Thymus (tissue), 11 donors: ENCODE measurements around the gene PDE9A. TPM values are rescaled to one million over a fixed set of nuclear protein-coding genes. Genes with fewer than 3 reads are reported as not detected.

ENCODE experiments used
- DNase-seq, 9 donors: peaks; one replicate each; pipeline ENCODE4 v3.0.0-alpha.2; 2013; ENCODE audit warnings: low spot score in 9 of 9, low read depth in 6 of 9, missing footprints in 1 of 9
- H3K27ac ChIP-seq, 2 donors: one replicate each; pipeline ENCODE4 v1.5.1; 2013; ENCODE audit warnings: control low read depth in 1 of 2, low read depth in 1 of 2, low read length in 1 of 2, mild to moderate bottlenecking in 1 of 2, moderate library complexity in 1 of 2
- H3K27me3 ChIP-seq, 2 donors: one replicate each; pipeline ENCODE4 v1.5.1; 2013; ENCODE audit warnings: low read length in 1 of 2; ENCODE audit not compliant: control insufficient read depth in 2 of 2, insufficient read depth in 1 of 2
- H3K36me3 ChIP-seq, 2 donors: one replicate each; pipeline ENCODE4 v1.5.1; 2013; ENCODE audit warnings: low read length in 1 of 2, mild to moderate bottlenecking in 1 of 2, moderate library complexity in 1 of 2; ENCODE audit not compliant: control insufficient read depth in 2 of 2, insufficient read depth in 2 of 2
- H3K4me1 ChIP-seq, 2 donors: one replicate each; pipeline ENCODE4 v1.5.1; 2013; ENCODE audit warnings: low read length in 2 of 2; ENCODE audit not compliant: control insufficient read depth in 2 of 2, insufficient read depth in 2 of 2
- H3K4me3 ChIP-seq, 2 donors: one replicate each; pipeline ENCODE4 v1.5.1; 2013; ENCODE audit warnings: low read length in 2 of 2, control low read depth in 1 of 2, mild to moderate bottlenecking in 1 of 2
- H3K9me3 ChIP-seq, 2 donors: one replicate each; pipeline ENCODE4 v1.5.1; 2013; ENCODE audit warnings: low read length in 1 of 2, mild to moderate bottlenecking in 1 of 2; ENCODE audit not compliant: control insufficient read depth in 2 of 2, insufficient read depth in 1 of 2
- WGBS: extraction: QIAGEN DNeasy Blood & Tissue Kit; methylation state at CpG from one replicate; pipeline ENCODE4 v1.1.7; 2013; 5-methylcytosine and 5-hydroxymethylcytosine counted together
- polyA plus RNA-seq: library from polyadenylated mRNA; stranded (reverse); fragments of 200-250 nt; gene quantifications from one replicate; pipeline ENCODE4 v1.2.3, GENCODE V29; 2013
- total RNA-seq: library from RNA; stranded (reverse); fragments of 120-200 nt; gene quantifications from one replicate; pipeline ENCODE4 v1.2.4, GENCODE V29; 2013
- donor health status: healthy.

PDE9A gene
- total and polyA plus RNA-seq, 2 donors: 8.2 to 14.5 TPM

GRCh38 chr21:42768324-42769121, 115.1 kb downstream of the PDE9A start:
- no peak for DNase-seq
- H3K36me3 ChIP-seq: peaks cover 30 to 38% of the 10 kb centered on the region in 2 donors
- WGBS: 93% methylated on average over 21 of the region's 21 CpGs
- no peak overlapping the region for H3K27ac ChIP-seq
- peaks cover 0 to 9% of the 10 kb centered on the region in 2 donors for H3K4me1 ChIP-seq
- H3K27me3 ChIP-seq: no peaks in the 10 kb centered on the region
- H3K9me3 ChIP-seq: no peaks in the 10 kb centered on the region
- no peak overlapping the region for H3K4me3 ChIP-seq

- H3K4me1 ChIP-seq: peaks cover 0 to 9% of the 10 kb centered on the region in 2 donors
- peaks cover 31 to 32% of the 10 kb centered on the region in 2 donors for H3K36me3 ChIP-seq
- H3K27ac ChIP-seq: no peak overlapping the region
- 79% methylated on average over 9 of the region's 9 CpGs for WGBS
- DNase-seq: no peak
- H3K4me3 ChIP-seq: no peak overlapping the region
- H3K9me3 ChIP-seq: no peaks in the 10 kb centered on the region
- no peaks in the 10 kb centered on the region for H3K27me3 ChIP-seq
Measured at GRCh38 chr21:42769183-42769819, 115.9 kb downstream of the PDE9A start.

- no peaks in the 10 kb centered on the region for H3K27me3 ChIP-seq
- H3K4me3 ChIP-seq: no peak overlapping the region
- no peak for DNase-seq
- no peak overlapping the region for H3K27ac ChIP-seq
- 98% methylated on average over 28 of the region's 28 CpGs for WGBS
- no peaks in the 10 kb centered on the region for H3K9me3 ChIP-seq
- H3K36me3 ChIP-seq: peaks cover 31 to 32% of the 10 kb centered on the region in 2 donors
- H3K4me1 ChIP-seq: peaks cover 0 to 9% of the 10 kb centered on the region in 2 donors
Measured at GRCh38 chr21:42769820-42770716, 116.6 kb downstream of the PDE9A start.

GRCh38 chr21:42770717-42771502, 117.5 kb downstream of the PDE9A start:
- peaks cover 0 to 9% of the 10 kb centered on the region in 2 donors for H3K4me1 ChIP-seq
- no peaks in the 10 kb centered on the region for H3K9me3 ChIP-seq
- H3K36me3 ChIP-seq: peaks cover 28 to 32% of the 10 kb centered on the region in 2 donors
- H3K27me3 ChIP-seq: no peaks in the 10 kb centered on the region
- DNase-seq: no peak
- WGBS: 97% methylated on average over 27 of the region's 27 CpGs
- no peak overlapping the region for H3K4me3 ChIP-seq
- H3K27ac ChIP-seq: no peak overlapping the region

DNA sequence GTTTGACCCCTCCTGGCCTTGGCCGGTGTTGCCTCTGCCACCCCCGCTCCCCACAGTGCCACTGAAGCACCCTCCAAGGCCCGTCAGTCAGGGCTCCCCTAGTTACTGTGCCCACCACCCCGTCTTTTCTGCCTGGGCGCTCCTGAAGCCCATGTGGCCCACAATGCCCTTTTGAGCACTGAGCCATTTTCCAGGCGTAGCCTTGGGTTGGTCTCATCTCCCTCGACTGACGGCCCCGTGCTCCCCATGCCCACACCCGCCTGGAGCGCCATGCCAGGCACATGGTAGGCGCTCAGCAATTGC, 118.0 kb downstream of the PDE9A start:
- Histone ChIP-seq H3K27ac (no peak overlapping the region), H3K4me3 (no peak overlapping the region), H3K27me3 (no peaks in the 10 kb centered on the region), H3K4me1 (peaks cover 0 to 9% of the 10 kb centered on the region in 2 donors), H3K36me3 (peaks cover 28 to 29% of the 10 kb centered on the region in 2 donors), H3K9me3 (no peaks in the 10 kb centered on the region)
- 96% methylated on average over 12 of the region's 12 CpGs for WGBS
- DNase-seq: no peak

GRCh38 chr21:42775123-42775522, 121.7 kb downstream of the PDE9A start:
- Histone ChIP-seq H3K4me1 (peaks cover 0 to 9% of the 10 kb centered on the region in 2 donors), H3K9me3 (no peaks in the 10 kb centered on the region), H3K27me3 (peaks cover 0 to 6% of the 10 kb centered on the region in 2 donors), H3K27ac (no peak overlapping the region), H3K36me3 (peaks cover 10% of the 10 kb centered on the region in 2 donors), H3K4me3 (no peak overlapping the region)
- 98% methylated on average over 12 of the region's 12 CpGs for WGBS
- DNase-seq: no peak

DNA sequence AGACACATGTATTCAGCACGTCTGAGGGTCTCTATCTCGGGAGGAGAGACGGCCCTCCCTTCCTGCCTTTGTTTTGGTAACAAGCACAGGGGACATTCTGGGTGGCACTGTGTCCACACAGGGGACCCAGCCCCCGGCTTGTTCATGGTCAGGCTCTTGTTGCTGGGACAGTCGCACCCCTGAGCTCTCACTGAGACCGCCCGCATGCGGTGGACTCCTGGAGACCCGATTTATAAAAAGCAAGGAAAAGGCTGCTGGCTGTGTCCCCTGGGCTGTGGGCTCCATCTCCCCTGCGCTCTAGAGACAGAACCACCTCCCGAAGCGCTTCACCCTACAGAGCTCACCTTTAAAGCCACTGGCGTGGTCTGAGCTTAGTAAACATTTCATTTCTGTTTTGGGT, 122.5 kb downstream of the PDE9A start:
- peaks cover 2 to 13% of the 10 kb centered on the region in 2 donors for H3K27me3 ChIP-seq
- peaks cover 0 to 13% of the 10 kb centered on the region in 2 donors for H3K4me1 ChIP-seq
- 97% methylated on average over 13 of the region's 13 CpGs for WGBS

GRCh38 chr21:42777064-42777756, 123.8 kb downstream of the PDE9A start:
- no peak overlapping the region for H3K27ac ChIP-seq
- H3K4me3 ChIP-seq: no peak overlapping the region
- H3K27me3 ChIP-seq: peaks cover 4 to 25% of the 10 kb centered on the region in 2 donors
- no peaks in the 10 kb centered on the region for H3K9me3 ChIP-seq
- H3K4me1 ChIP-seq: peaks cover 2 to 15% of the 10 kb centered on the region in 2 donors
- 96% methylated on average over 18 of the region's 18 CpGs for WGBS
- peaks cover 6 to 8% of the 10 kb centered on the region in 2 donors for H3K36me3 ChIP-seq
- no peak for DNase-seq

More for the DNA sequence above, 122.5 kb downstream of the PDE9A start:
- H3K27ac ChIP-seq: no peak overlapping the region
- H3K36me3 ChIP-seq: peaks cover 6 to 8% of the 10 kb centered on the region in 2 donors
- no peaks in the 10 kb centered on the region for H3K9me3 ChIP-seq
- no peak for DNase-seq
- no peak overlapping the region for H3K4me3 ChIP-seq
